GM23338 (cell line): ENCODE data around the gene TENT4A.

Experiments used
- CREB1 ChIP-seq: fragments of 250-450 bp; sonication (Bioruptor Pico); IDR thresholded peaks from 2 replicates; pipeline ENCODE4 v1.5.0; 2020; ENCODE audit warnings: low read depth, mild to moderate bottlenecking, moderate library complexity
- EZH2 ChIP-seq: fragments of 200-600 bp; sonication (generic); IDR thresholded peaks from one replicate; pipeline ENCODE4 v1.8.0; 2017; ENCODE audit warnings: antibody characterized with exemption, mild to moderate bottlenecking, low read depth; ENCODE audit not compliant: unreplicated experiment
- EZH2phosphoT487 ChIP-seq: fragments of 200-600 bp; sonication (generic); IDR thresholded peaks from one replicate; pipeline ENCODE4 v1.8.1; 2018; ENCODE audit warnings: antibody characterized with exemption; ENCODE audit not compliant: unreplicated experiment
- JUNB ChIP-seq: IDR thresholded peaks from one replicate; pipeline ENCODE4 v1.6.1; 2016; ENCODE audit warnings: antibody characterized with exemption; ENCODE audit not compliant: unreplicated experiment
- NANOG ChIP-seq: IDR thresholded peaks from 2 replicates; pipeline ENCODE4 v1.6.1; 2016; ENCODE audit warnings: antibody characterized with exemption, borderline replicate concordance
- POLR2AphosphoS5 ChIP-seq: IDR thresholded peaks from 2 replicates; pipeline ENCODE4 v1.6.1; 2016; ENCODE audit warnings: antibody characterized with exemption, low read depth
- STAT1 ChIP-seq: IDR thresholded peaks from one replicate; pipeline ENCODE4 v1.6.1; 2016; ENCODE audit warnings: antibody characterized with exemption; ENCODE audit not compliant: unreplicated experiment
- TF ChIP-seq, protein P1 (sequence below): IDR thresholded peaks from one replicate; pipeline ENCODE4 v1.6.1; 2018; ENCODE audit warnings: antibody characterized with exemption; ENCODE audit not compliant: unreplicated experiment
- TF ChIP-seq, protein P2 (sequence below), 2 experiments: fragments of 200-600 bp in 1 of 2; sonication (generic) in 1 of 2; conservative IDR thresholded peaks; 2 replicates each; pipeline versions ENCODE4 v1.5.1 to v1.6.1; 2016 to 2017; ENCODE audit warnings: antibody characterized with exemption in 2 of 2, low read depth in 2 of 2, mild to moderate bottlenecking in 2 of 2, moderate library complexity in 1 of 2
- TF ChIP-seq, protein P3 (sequence below): IDR thresholded peaks from 2 replicates; pipeline ENCODE4 v1.6.1; 2016; ENCODE audit warnings: antibody characterized with exemption
- TF ChIP-seq, protein P4 (sequence below): fragments of 250-450 bp; sonication (Bioruptor Pico); IDR thresholded peaks from 2 replicates; pipeline ENCODE4 v1.5.0; 2020; ENCODE audit warnings: mild to moderate bottlenecking, moderate library complexity

DNA sequence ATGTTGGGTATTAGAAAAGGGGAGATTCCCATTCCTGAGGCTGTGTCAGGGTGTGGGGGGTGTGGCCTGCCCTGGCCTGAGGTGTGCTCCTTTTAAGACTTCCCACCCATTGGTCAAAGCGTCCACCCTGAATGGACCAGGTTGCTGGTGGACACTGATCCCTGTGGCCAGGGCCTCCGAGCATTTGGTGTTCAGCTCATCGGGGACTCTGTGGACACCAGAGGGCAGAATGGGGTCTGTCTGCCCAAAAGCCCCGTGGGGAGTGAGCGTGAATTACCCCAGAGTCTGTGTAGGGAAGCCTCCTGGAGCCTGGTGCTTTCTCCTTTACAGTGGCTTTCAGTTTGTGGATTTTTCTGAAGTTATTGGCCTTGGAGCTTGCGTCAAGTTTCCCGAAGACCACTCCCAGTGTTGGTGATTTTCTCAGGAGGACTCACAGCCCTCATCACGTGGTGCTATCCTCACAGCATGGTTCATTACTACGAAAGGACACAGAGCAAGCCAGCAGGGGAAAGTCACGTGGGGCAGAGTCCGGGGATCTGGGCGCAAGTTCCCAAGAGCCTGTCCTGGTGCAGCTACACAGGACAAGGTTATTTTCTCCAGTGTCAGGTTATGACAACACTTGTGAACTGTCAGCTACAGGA, 55.5 kb downstream of the TENT4A start:
- TF ChIP-seq, protein P1, sequence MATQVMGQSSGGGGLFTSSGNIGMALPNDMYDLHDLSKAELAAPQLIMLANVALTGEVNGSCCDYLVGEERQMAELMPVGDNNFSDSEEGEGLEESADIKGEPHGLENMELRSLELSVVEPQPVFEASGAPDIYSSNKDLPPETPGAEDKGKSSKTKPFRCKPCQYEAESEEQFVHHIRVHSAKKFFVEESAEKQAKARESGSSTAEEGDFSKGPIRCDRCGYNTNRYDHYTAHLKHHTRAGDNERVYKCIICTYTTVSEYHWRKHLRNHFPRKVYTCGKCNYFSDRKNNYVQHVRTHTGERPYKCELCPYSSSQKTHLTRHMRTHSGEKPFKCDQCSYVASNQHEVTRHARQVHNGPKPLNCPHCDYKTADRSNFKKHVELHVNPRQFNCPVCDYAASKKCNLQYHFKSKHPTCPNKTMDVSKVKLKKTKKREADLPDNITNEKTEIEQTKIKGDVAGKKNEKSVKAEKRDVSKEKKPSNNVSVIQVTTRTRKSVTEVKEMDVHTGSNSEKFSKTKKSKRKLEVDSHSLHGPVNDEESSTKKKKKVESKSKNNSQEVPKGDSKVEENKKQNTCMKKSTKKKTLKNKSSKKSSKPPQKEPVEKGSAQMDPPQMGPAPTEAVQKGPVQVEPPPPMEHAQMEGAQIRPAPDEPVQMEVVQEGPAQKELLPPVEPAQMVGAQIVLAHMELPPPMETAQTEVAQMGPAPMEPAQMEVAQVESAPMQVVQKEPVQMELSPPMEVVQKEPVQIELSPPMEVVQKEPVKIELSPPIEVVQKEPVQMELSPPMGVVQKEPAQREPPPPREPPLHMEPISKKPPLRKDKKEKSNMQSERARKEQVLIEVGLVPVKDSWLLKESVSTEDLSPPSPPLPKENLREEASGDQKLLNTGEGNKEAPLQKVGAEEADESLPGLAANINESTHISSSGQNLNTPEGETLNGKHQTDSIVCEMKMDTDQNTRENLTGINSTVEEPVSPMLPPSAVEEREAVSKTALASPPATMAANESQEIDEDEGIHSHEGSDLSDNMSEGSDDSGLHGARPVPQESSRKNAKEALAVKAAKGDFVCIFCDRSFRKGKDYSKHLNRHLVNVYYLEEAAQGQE: no peak
- TF ChIP-seq, protein P2, sequence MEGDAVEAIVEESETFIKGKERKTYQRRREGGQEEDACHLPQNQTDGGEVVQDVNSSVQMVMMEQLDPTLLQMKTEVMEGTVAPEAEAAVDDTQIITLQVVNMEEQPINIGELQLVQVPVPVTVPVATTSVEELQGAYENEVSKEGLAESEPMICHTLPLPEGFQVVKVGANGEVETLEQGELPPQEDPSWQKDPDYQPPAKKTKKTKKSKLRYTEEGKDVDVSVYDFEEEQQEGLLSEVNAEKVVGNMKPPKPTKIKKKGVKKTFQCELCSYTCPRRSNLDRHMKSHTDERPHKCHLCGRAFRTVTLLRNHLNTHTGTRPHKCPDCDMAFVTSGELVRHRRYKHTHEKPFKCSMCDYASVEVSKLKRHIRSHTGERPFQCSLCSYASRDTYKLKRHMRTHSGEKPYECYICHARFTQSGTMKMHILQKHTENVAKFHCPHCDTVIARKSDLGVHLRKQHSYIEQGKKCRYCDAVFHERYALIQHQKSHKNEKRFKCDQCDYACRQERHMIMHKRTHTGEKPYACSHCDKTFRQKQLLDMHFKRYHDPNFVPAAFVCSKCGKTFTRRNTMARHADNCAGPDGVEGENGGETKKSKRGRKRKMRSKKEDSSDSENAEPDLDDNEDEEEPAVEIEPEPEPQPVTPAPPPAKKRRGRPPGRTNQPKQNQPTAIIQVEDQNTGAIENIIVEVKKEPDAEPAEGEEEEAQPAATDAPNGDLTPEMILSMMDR (conservative IDR thresholded peaks at IDR 0.05; ENCODE audit: low read depth in 2 of 2): peak; percentile 25 to 49; a peak in 3 of 4 replicates
- no peak for TF ChIP-seq POLR2AphosphoS5
- TF ChIP-seq EZH2: no peak
- no peak for TF ChIP-seq STAT1
- no peak for TF ChIP-seq EZH2phosphoT487
- no peak for TF ChIP-seq CREB1 (CRISPR knock-in tag)
- no peak for TF ChIP-seq JUNB
- TF ChIP-seq, protein P3, sequence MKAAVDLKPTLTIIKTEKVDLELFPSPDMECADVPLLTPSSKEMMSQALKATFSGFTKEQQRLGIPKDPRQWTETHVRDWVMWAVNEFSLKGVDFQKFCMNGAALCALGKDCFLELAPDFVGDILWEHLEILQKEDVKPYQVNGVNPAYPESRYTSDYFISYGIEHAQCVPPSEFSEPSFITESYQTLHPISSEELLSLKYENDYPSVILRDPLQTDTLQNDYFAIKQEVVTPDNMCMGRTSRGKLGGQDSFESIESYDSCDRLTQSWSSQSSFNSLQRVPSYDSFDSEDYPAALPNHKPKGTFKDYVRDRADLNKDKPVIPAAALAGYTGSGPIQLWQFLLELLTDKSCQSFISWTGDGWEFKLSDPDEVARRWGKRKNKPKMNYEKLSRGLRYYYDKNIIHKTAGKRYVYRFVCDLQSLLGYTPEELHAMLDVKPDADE: no peak
- no peak for TF ChIP-seq NANOG
- TF ChIP-seq, protein P4, sequence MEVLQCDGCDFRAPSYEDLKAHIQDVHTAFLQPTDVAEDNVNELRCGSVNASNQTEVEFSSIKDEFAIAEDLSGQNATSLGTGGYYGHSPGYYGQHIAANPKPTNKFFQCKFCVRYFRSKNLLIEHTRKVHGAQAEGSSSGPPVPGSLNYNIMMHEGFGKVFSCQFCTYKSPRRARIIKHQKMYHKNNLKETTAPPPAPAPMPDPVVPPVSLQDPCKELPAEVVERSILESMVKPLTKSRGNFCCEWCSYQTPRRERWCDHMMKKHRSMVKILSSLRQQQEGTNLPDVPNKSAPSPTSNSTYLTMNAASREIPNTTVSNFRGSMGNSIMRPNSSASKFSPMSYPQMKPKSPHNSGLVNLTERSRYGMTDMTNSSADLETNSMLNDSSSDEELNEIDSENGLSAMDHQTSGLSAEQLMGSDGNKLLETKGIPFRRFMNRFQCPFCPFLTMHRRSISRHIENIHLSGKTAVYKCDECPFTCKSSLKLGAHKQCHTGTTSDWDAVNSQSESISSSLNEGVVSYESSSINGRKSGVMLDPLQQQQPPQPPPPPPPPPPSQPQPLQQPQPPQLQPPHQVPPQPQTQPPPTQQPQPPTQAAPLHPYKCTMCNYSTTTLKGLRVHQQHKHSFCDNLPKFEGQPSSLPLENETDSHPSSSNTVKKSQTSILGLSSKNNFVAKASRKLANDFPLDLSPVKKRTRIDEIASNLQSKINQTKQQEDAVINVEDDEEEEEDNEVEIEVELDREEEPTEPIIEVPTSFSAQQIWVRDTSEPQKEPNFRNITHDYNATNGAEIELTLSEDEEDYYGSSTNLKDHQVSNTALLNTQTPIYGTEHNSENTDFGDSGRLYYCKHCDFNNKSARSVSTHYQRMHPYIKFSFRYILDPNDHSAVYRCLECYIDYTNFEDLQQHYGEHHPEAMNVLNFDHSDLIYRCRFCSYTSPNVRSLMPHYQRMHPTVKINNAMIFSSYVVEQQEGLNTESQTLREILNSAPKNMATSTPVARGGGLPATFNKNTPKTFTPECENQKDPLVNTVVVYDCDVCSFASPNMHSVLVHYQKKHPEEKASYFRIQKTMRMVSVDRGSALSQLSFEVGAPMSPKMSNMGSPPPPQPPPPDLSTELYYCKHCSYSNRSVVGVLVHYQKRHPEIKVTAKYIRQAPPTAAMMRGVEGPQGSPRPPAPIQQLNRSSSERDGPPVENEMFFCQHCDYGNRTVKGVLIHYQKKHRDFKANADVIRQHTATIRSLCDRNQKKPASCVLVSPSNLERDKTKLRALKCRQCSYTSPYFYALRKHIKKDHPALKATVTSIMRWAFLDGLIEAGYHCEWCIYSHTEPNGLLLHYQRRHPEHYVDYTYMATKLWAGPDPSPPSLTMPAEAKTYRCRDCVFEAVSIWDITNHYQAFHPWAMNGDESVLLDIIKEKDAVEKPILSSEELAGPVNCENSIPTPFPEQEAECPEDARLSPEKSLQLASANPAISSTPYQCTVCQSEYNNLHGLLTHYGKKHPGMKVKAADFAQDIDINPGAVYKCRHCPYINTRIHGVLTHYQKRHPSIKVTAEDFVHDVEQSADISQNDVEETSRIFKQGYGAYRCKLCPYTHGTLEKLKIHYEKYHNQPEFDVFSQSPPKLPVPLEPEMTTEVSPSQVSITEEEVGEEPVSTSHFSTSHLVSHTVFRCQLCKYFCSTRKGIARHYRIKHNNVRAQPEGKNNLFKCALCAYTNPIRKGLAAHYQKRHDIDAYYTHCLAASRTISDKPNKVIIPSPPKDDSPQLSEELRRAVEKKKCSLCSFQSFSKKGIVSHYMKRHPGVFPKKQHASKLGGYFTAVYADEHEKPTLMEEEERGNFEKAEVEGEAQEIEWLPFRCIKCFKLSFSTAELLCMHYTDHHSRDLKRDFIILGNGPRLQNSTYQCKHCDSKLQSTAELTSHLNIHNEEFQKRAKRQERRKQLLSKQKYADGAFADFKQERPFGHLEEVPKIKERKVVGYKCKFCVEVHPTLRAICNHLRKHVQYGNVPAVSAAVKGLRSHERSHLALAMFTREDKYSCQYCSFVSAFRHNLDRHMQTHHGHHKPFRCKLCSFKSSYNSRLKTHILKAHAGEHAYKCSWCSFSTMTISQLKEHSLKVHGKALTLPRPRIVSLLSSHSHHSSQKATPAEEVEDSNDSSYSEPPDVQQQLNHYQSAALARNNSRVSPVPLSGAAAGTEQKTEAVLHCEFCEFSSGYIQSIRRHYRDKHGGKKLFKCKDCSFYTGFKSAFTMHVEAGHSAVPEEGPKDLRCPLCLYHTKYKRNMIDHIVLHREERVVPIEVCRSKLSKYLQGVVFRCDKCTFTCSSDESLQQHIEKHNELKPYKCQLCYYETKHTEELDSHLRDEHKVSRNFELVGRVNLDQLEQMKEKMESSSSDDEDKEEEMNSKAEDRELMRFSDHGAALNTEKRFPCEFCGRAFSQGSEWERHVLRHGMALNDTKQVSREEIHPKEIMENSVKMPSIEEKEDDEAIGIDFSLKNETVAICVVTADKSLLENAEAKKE: no peak
